Stimulated activated CD8-positive, alpha-beta memory T cell treated with anti-CD3 and anti-CD28 coated beads, Interleukin-15, amount 100 ng/mL, for 24 hours (primary cell): Measurements from ENCODE around the gene UMAD1.

ENCODE experiments used
- DNase-seq: peaks from one replicate; pipeline ENCODE4 v3.0.0-alpha.2; 2020; ENCODE audit warnings: low read depth

The UMAD1 gene

DNA sequence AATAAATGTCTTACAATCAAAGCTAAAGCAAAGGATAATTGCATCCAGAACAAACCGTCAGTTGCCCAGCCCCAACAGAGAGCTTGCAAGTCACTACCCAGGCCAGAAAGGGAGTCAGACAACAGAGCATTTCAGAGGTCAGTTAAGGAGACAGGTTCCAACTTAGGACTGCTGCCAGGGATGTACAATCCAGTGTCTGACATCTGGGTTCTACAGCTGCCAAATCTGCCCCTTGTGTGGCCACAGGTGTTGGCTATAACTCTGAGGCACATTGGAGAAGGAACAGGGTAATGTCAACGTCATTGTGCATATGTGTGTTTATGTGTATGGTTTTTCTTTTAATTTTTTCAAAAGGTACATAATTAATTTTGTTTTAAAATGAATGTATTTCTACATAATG, 242.8 kb downstream of the UMAD1 start:
- no peak for DNase-seq

DNA sequence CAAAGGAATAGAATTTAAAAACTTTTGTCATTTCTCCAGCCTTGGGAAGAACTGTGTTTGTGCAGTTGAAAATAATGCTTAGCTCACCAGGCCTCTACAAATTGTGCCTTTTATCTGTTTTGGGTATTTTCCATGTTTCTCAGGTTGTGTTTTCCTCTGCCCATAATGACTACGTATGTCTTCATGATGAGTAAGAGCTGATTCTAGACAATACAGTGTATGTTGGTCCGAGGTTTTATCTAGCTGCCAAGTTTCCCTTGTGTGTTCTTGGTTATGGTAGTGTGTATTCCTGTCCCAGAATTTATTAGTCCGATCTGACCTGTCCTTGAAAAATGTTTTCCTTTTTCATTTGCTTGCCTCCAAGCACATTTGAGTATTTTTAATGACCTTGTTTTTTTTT, 244.3 kb downstream of the UMAD1 start:
- DNase-seq: no peak

- DNase-seq: no peak
These were observed 249.4 kb downstream of the UMAD1 start for GRCh38 chr7:7889791-7890568.

DNA sequence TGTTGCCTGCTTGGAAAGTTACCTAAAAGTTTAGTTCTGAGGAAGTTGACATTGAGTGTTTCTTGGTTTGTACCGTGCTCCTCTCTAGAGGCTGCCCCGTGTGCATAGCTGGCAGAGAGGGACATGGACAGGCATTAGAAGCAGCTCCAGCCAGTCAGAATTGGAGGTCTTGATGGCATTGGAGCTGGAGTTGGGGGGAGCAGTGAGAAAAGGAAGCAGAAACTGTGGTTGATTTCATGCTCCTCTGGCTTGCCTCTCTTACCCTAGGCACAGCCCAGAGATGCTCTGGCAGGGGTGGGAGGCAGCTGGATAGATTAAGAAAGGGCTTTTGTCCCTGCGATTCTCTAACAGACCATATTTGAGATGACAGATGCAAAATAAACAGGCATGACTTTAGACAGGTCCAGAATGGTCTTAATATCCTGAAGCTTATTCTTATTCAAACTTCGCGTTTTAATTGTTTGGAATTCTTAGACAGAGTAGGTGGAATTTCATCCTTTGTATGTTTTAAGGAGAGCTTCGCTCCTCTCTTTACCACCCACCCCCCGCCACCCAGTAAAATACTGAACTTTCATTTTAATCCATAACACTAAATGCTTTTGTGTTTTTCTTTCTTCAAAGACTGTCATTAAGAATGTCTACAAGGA, 254.6 kb downstream of the UMAD1 start:
- no peak for DNase-seq

DNA sequence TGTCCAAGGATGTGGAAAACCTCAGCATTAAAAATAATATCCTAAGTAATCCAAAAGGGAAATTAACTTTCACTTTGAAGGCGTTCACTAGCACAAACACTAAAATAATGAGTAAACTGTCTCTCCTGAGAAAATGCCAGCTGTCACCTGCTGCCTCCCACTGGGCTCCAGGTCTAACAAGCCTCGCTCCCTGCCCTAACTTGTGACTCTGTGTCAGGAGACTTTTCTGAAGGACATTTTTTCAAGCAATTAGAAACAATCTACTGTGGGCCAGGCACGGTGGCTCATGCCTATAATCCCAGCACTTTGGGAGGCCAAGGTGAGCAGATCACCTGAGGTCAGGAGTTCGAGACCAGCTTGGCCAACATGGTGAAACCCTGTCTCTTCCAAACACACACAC, 255.2 kb downstream of the UMAD1 start:
- DNase-seq: no peak

DNA sequence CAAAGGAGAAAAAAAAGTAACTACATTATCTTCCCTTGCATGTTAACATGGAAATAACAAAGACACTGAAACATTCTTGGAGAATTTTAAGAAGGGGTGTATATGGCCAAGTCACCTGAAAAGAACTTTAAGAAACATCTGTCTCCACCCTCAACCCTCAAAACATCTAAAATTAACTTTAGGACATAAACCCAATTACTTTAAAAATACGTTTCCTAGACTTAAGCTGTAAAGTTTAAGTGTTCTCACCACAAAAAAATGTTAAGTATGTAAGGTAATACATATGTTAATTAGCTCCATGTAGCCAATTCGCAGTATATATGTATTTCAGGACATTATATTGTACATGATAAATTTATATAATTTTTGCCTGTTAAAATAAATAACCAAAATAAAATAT, 257.0 kb downstream of the UMAD1 start:
- no peak for DNase-seq

- no peak for DNase-seq
These were observed 257.5 kb downstream of the UMAD1 start for GRCh38 chr7:7897949-7898515.

- no peak for DNase-seq
These were observed 262.3 kb downstream of the UMAD1 start for GRCh38 chr7:7902845-7903244.

- DNase-seq: no peak
These were observed 266.8 kb downstream of the UMAD1 start for GRCh38 chr7:7907306-7907705.

GRCh38 chr7:7908622-7909145, 268.1 kb downstream of the UMAD1 start:
- no peak for DNase-seq

GRCh38 chr7:7909376-7909775, 268.8 kb downstream of the UMAD1 start:
- DNase-seq: no peak

DNA sequence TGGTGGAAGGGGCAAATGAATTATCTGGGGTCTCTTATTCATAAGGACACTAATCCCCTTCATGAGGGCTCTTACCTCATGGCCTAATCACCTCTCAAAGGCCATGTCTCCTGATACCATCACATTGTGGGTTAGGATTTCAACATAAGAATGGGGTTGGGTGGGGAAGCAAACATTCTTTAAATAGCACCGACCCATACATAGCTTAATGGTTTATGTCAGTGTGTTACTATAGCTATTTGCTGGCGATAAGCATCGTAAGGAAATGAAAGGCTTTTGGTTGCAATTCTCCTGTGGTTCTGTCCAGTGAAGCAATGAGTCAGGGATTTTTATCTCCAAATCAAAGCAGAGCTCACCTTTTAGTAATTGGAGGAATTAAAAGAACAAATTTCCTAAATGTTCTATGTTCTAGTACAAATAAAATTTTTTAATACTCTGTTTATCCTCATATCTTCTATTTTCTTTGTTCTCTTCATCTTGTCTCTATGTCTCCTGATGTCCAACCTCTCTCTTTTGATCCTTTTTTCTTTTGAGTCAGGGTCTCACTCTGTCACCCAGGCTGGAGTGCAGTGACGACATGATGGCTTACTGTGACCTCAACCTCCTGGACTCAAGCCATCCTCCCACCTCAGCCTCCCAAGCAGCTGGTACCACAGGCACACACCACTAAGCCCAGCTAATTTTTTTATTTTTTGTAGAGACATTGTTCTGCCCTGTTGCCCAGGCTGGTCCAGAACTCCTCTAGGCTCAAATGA, 271.0 kb downstream of the UMAD1 start:
- DNase-seq: no peak

DNA sequence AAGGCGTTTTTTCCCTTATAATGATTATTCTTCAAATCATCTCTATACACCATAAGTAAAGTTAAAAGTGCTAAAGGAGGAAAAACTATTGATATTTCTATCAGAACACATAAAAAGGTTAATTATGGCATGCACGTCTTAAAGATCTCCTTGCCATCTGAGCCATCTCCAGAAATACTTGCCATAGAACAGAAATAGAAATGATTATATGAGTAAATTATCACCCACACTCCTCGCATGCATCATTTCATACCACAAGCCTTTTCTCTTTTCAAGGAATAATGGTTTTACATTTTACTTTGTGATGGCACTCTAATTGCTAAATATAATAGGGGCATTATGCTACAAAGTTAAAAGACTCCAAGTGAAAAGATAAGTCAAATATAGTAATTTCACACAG, 272.4 kb downstream of the UMAD1 start:
- DNase-seq: no peak

DNA sequence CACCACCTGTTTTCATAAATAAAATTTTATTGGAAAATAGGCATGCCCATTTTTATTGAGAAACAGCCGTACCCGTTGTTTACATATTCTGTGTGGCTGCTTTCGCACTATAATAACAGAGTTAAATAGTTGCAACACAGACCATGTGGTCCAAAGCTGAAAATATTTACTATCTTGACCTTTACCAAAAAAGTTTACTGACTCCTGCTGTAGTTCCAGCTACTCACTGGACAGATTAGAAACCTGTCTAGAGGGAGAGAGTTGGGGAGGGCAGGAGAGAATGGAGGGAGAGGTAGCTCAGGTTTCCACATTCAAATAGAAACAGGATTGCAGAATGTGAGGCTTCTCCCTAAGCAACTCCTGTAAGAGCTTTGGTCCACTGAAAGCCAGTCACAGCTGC, 273.0 kb downstream of the UMAD1 start:
- DNase-seq: no peak

DNA sequence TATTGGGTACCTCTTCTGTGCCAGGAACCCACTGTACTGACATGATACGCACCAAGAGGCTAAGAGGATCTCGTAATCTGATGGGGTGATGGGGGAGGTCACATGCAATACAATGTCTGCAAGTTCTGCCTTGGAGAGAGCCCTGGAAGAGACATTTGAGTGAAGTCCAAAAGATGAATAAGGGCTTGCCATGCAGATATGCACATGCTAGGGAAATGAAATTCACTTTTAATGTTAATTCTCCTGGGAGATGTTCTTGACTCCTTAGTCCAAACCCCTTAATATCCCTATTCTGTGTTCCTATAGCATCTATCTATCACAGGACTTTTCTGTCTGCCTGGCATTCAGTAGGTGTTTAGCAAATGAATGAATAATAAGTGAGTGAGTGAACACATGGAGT, 274.0 kb downstream of the UMAD1 start:
- DNase-seq: no peak

GRCh38 chr7:7916064-7916463, 275.5 kb downstream of the UMAD1 start:
- DNase-seq: no peak

DNA sequence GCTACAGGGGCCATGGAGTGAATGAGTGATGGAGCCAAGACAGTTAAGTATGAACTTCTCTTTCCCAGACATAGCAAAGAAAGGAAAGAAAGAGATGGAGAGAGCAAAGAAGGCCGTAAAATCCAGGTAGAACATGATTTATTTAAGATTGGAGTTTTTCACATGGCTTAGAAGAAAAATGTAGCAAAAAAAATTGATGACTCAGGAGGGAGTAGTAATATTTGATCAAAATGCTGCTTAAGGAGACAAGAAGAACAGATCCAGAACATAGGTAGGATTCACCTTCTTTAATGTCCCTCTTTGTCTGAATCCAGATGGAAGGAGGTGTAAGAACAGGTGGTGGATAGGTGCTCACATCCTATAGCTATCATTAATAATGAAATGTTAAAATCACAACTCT, 277.0 kb downstream of the UMAD1 start:
- no peak for DNase-seq

- no peak for DNase-seq
These were observed 278.3 kb downstream of the UMAD1 start for GRCh38 chr7:7918736-7919448.

GRCh38 chr7:7919449-7919945, 278.9 kb downstream of the UMAD1 start:
- no peak for DNase-seq

GRCh38 chr7:7920056-7920455, 279.5 kb downstream of the UMAD1 start:
- DNase-seq: no peak

DNA sequence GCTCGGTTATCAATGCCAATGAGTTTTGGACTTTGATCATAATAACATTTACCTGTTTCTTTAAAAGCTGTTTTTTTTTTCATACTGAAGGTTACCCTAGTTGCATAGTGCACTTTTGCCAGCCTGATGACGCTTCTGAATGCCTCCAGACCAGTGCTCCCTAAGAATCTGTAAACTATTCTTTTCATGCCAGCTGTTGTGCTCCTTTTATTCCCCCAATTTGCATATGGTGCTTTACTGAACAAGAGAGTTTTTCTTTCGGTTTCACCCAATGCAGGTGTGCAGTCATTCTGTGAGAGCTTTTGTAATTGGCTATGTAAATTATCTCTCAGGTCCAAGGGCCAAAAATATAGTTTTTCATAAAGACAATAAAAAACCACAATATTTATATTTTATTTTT, 279.9 kb downstream of the UMAD1 start:
- no peak for DNase-seq

DNA sequence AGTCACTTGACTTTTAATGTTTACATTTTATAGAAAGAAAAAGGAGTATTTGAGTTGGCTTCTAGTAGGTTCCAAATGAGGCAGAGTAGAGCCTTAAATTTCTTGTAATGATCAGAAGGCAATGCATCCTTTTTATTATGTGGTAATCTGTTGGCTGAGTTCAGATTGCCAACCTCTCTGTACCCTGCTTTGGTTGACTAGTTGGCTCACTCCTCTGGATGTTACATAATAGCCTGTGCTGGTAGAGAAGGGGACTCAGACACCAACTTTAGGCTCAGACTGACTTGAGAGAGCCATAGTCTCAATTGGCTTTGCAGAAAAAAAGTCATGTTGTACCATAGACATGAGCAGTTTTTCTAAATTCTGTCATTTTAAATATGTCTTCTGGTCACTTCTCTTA, 281.3 kb downstream of the UMAD1 start:
- no peak for DNase-seq
